WTC11 (cell line): ENCODE data around the gene PSD2. TPM values are rescaled to one million over a fixed set of nuclear protein-coding genes. Genes with fewer than 3 reads are reported as not detected.

Experiments used
- ATAC-seq: fragments of 200-7000 bp; cut with Tn5 transposase; 2 replicates; pipeline ENCODE4 v1.10.0; 2021; ENCODE audit warnings: mild to moderate bottlenecking, moderate library complexity
- CTCF ChIA-PET: fragments of 300-600 bp; sonication (Branson Sonifier 250); formaldehyde crosslinking; loops from one replicate; lab custom pipeline; 2021; ENCODE audit warnings: antibody characterized with exemption; lab: Charles Lee
- POLR2A ChIA-PET: fragments of 350-600 bp; sonication (Branson Sonifier 250); formaldehyde crosslinking; loops from one replicate; lab custom pipeline; 2021; ENCODE audit warnings: antibody characterized with exemption; lab: Charles Lee
- DNase-seq: peaks from one replicate; pipeline ENCODE4 v3.0.0; 2021; ENCODE audit warnings: low spot score
- H3K27ac Mint-ChIP-seq: 2 replicates; pipeline ENCODE4 v1.8.0; 2021; ENCODE audit warnings: mixed read lengths
- H3K27me3 Mint-ChIP-seq: 2 replicates; pipeline ENCODE4 v1.8.0; 2021; ENCODE audit warnings: low read depth, mild to moderate bottlenecking, moderate library complexity, mixed read lengths
- H3K36me3 Mint-ChIP-seq: 2 replicates; pipeline ENCODE4 v1.8.0; 2021; ENCODE audit warnings: mixed read lengths
- H3K4me1 Mint-ChIP-seq: 2 replicates; pipeline ENCODE4 v1.8.0; 2022; ENCODE audit warnings: mixed read lengths
- H3K4me3 Mint-ChIP-seq: 2 replicates; pipeline ENCODE4 v1.8.0; 2021; ENCODE audit warnings: mild to moderate bottlenecking, moderate library complexity, mixed read lengths
- H3K9me3 Mint-ChIP-seq: 2 replicates; pipeline ENCODE4 v1.8.0; 2021; ENCODE audit warnings: mixed read lengths
- ATF1 ChIP-seq: sonication (generic); formaldehyde crosslinking; IDR thresholded peaks from 2 replicates; pipeline ENCODE4 v1.8.1; 2023; ENCODE audit warnings: mild to moderate bottlenecking, moderate library complexity, missing genetic modification reagents
- ESRRA ChIP-seq: sonication (generic); formaldehyde crosslinking; IDR thresholded peaks from 2 replicates; pipeline ENCODE4 v1.8.1; 2022; ENCODE audit warnings: mild to moderate bottlenecking, missing genetic modification reagents, borderline replicate concordance
- FOXJ3 ChIP-seq: sonication (generic); formaldehyde crosslinking; IDR thresholded peaks from 2 replicates; pipeline ENCODE4 v1.9.0; 2021; ENCODE audit warnings: missing genetic modification reagents, mild to moderate bottlenecking, borderline replicate concordance
- FOXK1 ChIP-seq: sonication (generic); formaldehyde crosslinking; IDR thresholded peaks from 2 replicates; pipeline ENCODE4 v1.8.0; 2022; ENCODE audit warnings: mild to moderate bottlenecking, moderate library complexity, missing genetic modification reagents
- FOXP1 ChIP-seq: sonication (generic); formaldehyde crosslinking; IDR thresholded peaks from 2 replicates; pipeline ENCODE4 v1.8.0; 2022; ENCODE audit warnings: missing genetic modification reagents, mild to moderate bottlenecking, moderate library complexity, borderline replicate concordance
- GABPB1 ChIP-seq: sonication (generic); formaldehyde crosslinking; IDR thresholded peaks from 2 replicates; pipeline ENCODE4 v1.8.1; 2023; ENCODE audit warnings: mild to moderate bottlenecking, missing genetic modification reagents
- GRHL2 ChIP-seq: fragments of 250-450 bp; sonication (Bioruptor Pico); IDR thresholded peaks from 2 replicates; pipeline ENCODE4 v1.8.0; 2022; ENCODE audit warnings: mild to moderate bottlenecking, moderate library complexity; ENCODE audit not compliant: insufficient replicate concordance, severe bottlenecking
- GTF2I ChIP-seq: fragments of 250-450 bp; sonication (Bioruptor Pico); conservative IDR thresholded peaks from 2 replicates; pipeline ENCODE4 v1.4.0; 2021; ENCODE audit warnings: mild to moderate bottlenecking
- HMGXB4 ChIP-seq: sonication (generic); formaldehyde crosslinking; IDR thresholded peaks from 2 replicates; pipeline ENCODE4 v1.8.1; 2023; ENCODE audit warnings: mild to moderate bottlenecking, moderate library complexity, missing genetic modification reagents
- JAZF1 ChIP-seq: fragments of 250-450 bp; sonication (Bioruptor Pico); IDR thresholded peaks from 2 replicates; pipeline ENCODE4 v1.9.0; 2021; ENCODE audit warnings: moderate library complexity, mild to moderate bottlenecking, inconsistent platforms
- MYBL2 ChIP-seq: sonication (generic); formaldehyde crosslinking; IDR thresholded peaks from 2 replicates; pipeline ENCODE4 v1.8.1; 2023; ENCODE audit warnings: mild to moderate bottlenecking, moderate library complexity, missing genetic modification reagents
- NFE2L1 ChIP-seq: sonication (generic); formaldehyde crosslinking; IDR thresholded peaks from 2 replicates; pipeline ENCODE4 v1.8.1; 2023; ENCODE audit warnings: missing genetic modification reagents
- NR1H2 ChIP-seq: sonication (generic); formaldehyde crosslinking; IDR thresholded peaks from 2 replicates; pipeline ENCODE4 v1.9.0; 2021; ENCODE audit warnings: mild to moderate bottlenecking, moderate library complexity, missing genetic modification reagents
- USF2 ChIP-seq: sonication (generic); formaldehyde crosslinking; IDR thresholded peaks from 2 replicates; pipeline ENCODE4 v1.8.1; 2023; ENCODE audit warnings: mild to moderate bottlenecking, missing genetic modification reagents, moderate library complexity
- ZNF671 ChIP-seq: fragments of 250-450 bp; sonication (Bioruptor Pico); IDR thresholded peaks from 2 replicates; pipeline ENCODE4 v1.8.0; 2021; ENCODE audit warnings: mild to moderate bottlenecking
- total RNA-seq: library from RNA; stranded (reverse); gene quantifications from 3 replicates; pipeline ENCODE4 v1.2.3, GENCODE V29; 2021
- TF ChIP-seq, protein P1 (sequence below): sonication (generic); formaldehyde crosslinking; IDR thresholded peaks from 2 replicates; pipeline ENCODE4 v1.8.1; 2022; ENCODE audit warnings: missing genetic modification reagents, borderline replicate concordance
- TF ChIP-seq, protein P2 (sequence below): sonication (generic); formaldehyde crosslinking; IDR thresholded peaks from 2 replicates; pipeline ENCODE4 v1.8.1; 2022; ENCODE audit warnings: mild to moderate bottlenecking, missing genetic modification reagents, moderate library complexity, borderline replicate concordance
- TF ChIP-seq, protein P3 (sequence below): sonication (generic); formaldehyde crosslinking; IDR thresholded peaks from 2 replicates; pipeline ENCODE4 v1.8.0; 2022; ENCODE audit warnings: mild to moderate bottlenecking, missing genetic modification reagents

Gene PSD2
- total RNA-seq, 1 experiment from 2014 or later: 0.57 TPM

- TF ChIP-seq, protein P1, sequence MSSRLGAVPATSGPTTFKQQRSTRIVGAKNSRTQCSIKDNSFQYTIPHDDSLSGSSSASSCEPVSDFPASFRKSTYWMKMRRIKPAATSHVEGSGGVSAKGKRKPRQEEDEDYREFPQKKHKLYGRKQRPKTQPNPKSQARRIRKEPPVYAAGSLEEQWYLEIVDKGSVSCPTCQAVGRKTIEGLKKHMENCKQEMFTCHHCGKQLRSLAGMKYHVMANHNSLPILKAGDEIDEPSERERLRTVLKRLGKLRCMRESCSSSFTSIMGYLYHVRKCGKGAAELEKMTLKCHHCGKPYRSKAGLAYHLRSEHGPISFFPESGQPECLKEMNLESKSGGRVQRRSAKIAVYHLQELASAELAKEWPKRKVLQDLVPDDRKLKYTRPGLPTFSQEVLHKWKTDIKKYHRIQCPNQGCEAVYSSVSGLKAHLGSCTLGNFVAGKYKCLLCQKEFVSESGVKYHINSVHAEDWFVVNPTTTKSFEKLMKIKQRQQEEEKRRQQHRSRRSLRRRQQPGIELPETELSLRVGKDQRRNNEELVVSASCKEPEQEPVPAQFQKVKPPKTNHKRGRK (CRISPR knock-in tag): no peak
- TF ChIP-seq ZNF671 (CRISPR knock-in tag) (no peak), ATF1 (CRISPR knock-in tag) (no peak), FOXP1 (CRISPR knock-in tag) (no peak), GTF2I (CRISPR knock-in tag) (no peak), HMGXB4 (0 out of 2 replicates have a peak, but pooled peaks have one; percentile 9), JAZF1 (CRISPR knock-in tag) (no peak)
These were observed 48.7 kb upstream of the PSD2 start (continued) for GRCh38 chr5:139746691-139747582.

- TF ChIP-seq FOXJ3 (CRISPR knock-in tag) (no peak), FOXK1 (CRISPR knock-in tag) (peak; percentile 55; the same call in 1 of the 2 replicates), NFE2L1 (CRISPR knock-in tag) (0 out of 2 replicates have a peak, but pooled peaks have one; percentile 17), MYBL2 (CRISPR knock-in tag) (0 out of 2 replicates have a peak, but pooled peaks have one; percentile 12), USF2 (CRISPR knock-in tag) (peak; percentile 57; the same call in 1 of the 2 replicates), GABPB1 (peak; percentile 55; the same call in 1 of the 2 replicates), GRHL2 (CRISPR knock-in tag) (no peak), NR1H2 (CRISPR knock-in tag) (no peak), ESRRA (0 out of 2 replicates have a peak, but pooled peaks have one; percentile 35)
- TF ChIP-seq, protein P2, sequence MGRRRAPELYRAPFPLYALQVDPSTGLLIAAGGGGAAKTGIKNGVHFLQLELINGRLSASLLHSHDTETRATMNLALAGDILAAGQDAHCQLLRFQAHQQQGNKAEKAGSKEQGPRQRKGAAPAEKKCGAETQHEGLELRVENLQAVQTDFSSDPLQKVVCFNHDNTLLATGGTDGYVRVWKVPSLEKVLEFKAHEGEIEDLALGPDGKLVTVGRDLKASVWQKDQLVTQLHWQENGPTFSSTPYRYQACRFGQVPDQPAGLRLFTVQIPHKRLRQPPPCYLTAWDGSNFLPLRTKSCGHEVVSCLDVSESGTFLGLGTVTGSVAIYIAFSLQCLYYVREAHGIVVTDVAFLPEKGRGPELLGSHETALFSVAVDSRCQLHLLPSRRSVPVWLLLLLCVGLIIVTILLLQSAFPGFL (CRISPR knock-in tag): no peak
- TF ChIP-seq, protein P3, sequence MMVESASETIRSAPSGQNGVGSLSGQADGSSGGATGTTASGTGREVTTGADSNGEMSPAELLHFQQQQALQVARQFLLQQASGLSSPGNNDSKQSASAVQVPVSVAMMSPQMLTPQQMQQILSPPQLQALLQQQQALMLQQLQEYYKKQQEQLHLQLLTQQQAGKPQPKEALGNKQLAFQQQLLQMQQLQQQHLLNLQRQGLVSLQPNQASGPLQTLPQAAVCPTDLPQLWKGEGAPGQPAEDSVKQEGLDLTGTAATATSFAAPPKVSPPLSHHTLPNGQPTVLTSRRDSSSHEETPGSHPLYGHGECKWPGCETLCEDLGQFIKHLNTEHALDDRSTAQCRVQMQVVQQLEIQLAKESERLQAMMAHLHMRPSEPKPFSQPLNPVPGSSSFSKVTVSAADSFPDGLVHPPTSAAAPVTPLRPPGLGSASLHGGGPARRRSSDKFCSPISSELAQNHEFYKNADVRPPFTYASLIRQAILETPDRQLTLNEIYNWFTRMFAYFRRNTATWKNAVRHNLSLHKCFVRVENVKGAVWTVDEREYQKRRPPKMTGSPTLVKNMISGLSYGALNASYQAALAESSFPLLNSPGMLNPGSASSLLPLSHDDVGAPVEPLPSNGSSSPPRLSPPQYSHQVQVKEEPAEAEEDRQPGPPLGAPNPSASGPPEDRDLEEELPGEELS (CRISPR knock-in tag): 0 out of 2 replicates have a peak, but pooled peaks have one; percentile 43
- TF ChIP-seq, all 79 proteins: peak for 7
- Mint-ChIP-seq H3K4me3 (peak overlapping the region; percentile 77), H3K27me3 (peaks cover 77% of the 10 kb centered on the region), H3K4me1 (peaks cover 42% of the 10 kb centered on the region), H3K27ac (no peak overlapping the region), H3K36me3 (no peaks in the 10 kb centered on the region), H3K9me3 (no peaks in the 10 kb centered on the region)
- ATAC-seq: no peak
- peak; percentile 63 for DNase-seq
- ChIA-PET POLR2A (interaction anchor here (0.6 to 3.1 kb wide), 14 partner anchors 9 to 337 kb away, joined by 3 to 26 read pairs (median 4); partner anchors contain the start of gene CXXC5), CTCF (interaction anchor here (0.6 to 9.7 kb wide), 12 partner anchors 17 to 1498 kb away, joined by 3 to 99 read pairs (median 5); partner anchors contain the start of gene CXXC5)
These were observed 47.8 kb upstream of the PSD2 start for GRCh38 chr5:139747583-139748504.
